ENCODE measurements around the gene HCAR2. TPM values are rescaled to one million over a fixed set of nuclear protein-coding genes. Genes with fewer than 3 reads are reported as not detected.
"Not testable (repeated sequence)": the region's sequence is repeated elsewhere in the genome, so short reads cannot be mapped to it uniquely, and the experiment has no call there.

HCAR2 gene
- polyA plus RNA-seq, 3 donors: 0.40 to 0.70 (median 0.51) TPM

DNA sequence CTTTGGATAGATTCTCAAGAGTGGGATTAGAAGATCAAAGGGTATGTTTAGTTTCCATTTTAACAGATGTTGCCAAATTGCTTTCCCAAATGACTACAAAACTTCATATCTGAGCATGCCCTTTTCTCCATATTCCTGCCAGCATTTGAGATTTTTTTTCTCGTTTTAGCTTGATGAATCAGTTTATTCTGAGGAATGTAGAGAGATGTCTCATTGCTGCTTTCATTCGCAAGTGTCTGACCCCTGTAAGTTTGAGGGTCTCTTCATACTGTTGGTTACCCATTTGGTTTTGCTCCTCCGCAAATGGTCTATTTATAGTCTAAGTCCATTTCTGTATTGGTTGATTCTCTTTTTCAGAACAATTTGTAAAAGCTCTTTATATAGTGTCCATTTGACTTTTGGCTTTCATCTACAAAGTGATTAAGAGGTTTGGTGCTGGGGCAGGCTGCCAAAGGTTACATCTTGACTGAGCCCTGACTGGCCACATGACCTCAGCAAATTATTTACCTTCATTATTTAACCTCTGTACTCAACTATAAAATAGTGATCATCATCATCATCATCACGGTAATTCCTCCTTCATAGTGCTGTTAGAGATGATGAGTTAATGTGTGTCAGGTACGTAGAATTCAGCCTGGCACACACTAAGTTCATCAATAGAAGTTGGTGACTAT is 33.6 kb downstream of the HCAR2 start:
- no peak for DNase-seq

DNA sequence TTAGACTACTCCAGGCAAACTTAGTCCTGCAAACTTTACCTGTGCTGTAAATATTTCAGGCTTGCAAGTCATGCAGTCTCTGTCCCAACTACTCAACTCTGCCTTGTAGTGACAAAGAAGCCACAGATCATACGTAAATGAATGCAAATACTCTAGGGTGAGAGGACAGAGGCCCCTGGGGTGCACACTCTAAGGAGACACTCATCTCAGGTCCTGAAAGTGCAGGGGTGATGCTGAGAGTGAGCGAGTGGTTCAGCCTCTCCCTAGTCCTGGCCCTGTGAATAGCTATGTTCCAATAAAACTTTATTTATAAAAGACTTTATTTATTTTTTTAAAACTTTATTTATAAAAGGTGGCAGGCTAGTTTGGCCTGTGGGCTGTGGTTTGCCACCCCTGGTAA is 34.9 kb downstream of the HCAR2 start:
- no peak for DNase-seq

DNA sequence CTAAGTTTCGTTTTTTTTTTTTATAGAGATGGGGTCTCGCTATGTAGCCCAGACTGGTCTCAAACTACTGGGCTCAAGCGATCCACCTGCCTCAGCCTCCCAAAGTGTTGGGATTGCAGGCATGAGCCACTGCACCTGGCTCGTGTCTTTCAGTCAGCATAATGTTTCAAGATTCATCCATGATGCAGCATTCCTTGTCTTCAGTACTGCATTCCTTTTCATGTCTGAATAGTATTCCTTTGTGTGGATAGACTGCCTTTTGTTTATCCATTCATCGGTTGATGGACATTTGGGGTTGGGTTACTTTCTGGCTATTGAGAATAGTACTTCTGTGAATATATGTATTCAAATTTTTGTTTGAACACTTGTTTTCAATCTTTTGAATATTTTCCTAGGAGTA is 37.4 kb downstream of the HCAR2 start:
- DNase-seq: no peak

DNA sequence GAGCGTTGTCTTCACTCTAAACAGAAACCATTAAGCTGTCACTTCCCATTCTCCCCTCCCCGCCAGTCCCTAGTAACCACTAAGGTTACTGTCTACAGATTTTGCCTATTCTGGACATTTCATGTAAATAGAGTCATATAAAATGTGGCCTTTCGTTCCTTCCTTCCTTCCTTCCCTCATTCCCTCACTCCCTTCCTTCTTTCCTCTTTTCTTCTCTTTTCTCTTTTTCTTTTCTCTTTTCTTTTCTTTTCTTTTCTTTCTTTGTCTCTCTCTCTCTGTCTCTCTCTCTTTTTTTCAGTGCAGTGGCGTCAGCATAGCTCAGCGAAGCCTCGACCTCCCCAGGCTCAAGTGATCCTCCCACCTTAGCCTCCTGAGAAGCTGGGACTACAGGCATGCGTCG is 37.8 kb downstream of the HCAR2 start:
- DNase-seq: no peak

DNA sequence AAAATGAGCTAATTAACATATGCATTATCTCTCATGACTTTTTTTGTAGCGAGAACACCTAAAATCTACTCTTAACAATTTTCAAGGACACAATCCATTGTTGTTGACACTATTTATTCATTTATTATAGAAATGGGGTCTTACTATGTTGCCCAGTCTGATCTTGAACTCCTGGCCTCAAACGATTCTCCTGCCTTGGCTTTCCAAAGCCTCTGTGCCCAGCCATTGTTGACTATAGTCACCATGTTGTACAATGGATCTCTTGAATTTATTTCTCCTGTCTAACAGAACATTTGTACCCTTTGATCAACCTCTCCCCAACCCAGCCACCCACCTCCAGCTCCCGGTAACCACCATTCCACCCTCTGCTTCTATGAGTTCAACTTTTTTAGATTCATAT is 41.2 kb downstream of the HCAR2 start:
- no peak for DNase-seq

DNA sequence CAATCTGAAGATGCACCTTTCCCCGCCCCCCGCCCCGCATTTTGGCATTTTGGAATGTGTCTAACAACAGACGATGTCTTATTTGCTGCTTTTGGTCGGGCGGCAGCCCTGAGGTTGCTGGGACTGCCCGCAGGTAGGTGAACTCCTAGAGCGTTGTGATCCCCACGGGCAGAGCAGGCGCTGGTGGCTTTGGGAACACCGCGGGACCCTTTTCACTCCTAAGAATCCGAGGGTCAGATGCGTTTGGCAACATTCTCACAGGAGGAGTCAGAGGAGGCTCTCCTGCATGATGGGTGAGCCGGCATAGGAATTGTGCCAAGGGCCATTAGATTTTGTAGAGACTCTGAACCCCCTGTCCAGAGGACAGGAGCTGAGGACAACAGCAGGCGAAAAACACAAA is 41.9 kb downstream of the HCAR2 start:
- DNase-seq: no peak

DNA sequence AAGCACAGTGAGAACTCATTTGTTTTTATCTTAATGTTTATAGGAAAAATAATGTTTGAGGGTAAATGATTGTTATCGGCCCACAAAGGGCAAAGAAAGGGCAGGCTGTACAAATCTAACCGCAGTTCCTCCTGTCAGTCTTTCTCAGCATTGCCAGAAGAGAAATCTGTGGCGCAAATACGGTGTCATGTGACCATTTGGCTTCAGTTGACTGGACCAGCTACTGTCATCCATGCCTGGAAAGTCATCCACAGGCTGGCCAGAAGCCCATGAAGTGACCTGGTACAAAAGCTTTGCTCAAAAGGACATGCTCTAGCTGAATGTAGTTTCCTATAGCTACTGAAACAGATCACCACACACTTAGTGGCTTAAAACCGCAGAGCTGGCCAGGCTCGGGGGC is 43.6 kb downstream of the HCAR2 start:
- no peak for DNase-seq

DNA sequence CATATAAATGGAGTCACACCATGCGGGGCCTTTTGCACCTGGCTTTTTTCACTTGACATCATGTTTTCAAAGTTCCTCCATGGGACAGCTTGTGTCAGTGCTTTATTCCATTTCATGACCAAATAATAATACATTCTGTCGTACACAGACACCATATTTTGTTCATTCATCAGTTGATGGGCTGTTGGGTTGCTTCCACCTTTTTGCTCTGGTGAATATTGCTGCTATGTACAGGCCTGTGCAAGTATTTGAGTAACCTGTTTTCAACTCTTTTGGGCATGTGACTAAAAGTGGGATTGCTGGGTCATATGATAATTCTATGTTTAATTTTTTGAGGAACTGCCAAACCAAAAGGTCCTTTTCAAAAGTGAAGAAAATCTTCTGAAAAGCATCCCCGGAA is 46.9 kb downstream of the HCAR2 start:
- DNase-seq: no peak

DNA sequence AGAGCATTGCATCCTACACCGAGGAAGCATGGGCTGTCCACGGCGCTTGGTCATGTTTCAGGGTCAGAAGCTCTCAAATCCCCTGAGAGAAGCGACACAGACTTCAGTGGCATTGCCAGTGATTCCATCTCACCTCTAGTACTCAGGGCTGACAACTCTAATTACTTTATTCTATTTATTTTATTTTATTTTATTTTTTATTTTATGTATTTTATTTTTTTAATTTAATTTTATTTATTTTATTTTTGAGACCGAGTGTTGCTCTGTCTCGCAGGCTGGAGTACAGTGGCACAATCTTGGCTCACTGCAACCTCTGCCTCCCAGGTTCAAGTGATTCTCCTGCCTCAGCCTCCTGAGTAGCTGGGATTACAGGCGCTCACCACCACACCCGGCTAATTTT is 49.9 kb downstream of the HCAR2 start:
- DNase-seq: not testable (repeated sequence)

DNA sequence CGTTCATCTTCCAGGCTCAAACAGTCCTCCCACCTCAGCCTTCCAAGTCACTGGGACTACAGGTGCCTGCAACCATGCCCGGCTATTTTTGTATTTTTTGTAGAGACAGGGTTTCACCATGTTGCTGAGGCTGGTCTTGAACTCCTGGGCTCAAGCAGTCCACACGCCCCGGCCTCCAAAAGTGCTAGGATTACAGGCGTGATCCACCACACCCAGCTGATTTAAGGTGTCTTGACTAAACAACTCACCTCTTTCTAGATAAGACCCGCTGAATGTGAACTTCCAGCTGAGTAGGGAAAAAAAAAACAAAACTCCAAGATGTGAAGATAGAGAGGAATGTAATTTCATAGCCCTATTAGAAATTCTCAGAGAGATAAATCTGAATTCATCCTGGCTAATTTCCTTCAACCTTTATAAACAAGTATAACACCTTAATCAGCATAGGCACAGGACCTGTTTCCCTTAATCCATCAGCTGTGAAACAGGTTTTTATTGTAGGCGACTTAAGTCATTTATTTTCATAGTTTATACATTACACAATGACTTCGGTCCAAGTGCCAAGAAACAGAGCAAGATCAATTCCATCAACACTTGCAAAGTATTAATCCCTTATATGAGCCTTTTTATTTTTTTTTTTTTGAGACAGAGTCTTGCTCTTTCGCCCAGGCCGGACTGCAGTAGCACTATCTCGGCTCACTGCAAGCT is 51.5 kb downstream of the HCAR2 start:
- no peak for DNase-seq

Other genes with a start within 250 kb of the HCAR2 start
- gene ZCCHC8, start 202.4 kb downstream of the HCAR2 start, polyA plus RNA-seq (ENCODE audit: insufficient read length in 3 of 3): 10 to 100 TPM; 34.3 to 50.3 (median 44.8) TPM
- gene RSRC2, start 176.4 kb downstream of the HCAR2 start, polyA plus RNA-seq (ENCODE audit: insufficient read length in 3 of 3): 100 to 1,000 TPM; 193 to 238 (median 196) TPM
- 10 to 100 TPM; 31.8 to 58.3 (median 55.1) TPM for gene KNTC1, start 176.1 kb downstream of the HCAR2 start, polyA plus RNA-seq (ENCODE audit: insufficient read length in 3 of 3)
- under 1 TPM; 0.10 to 0.40 (median 0.26) TPM for gene HCAR3, start 13.5 kb upstream of the HCAR2 start, polyA plus RNA-seq (ENCODE audit: insufficient read length in 3 of 3)
- gene HCAR1, start 27.5 kb upstream of the HCAR2 start, polyA plus RNA-seq (ENCODE audit: insufficient read length in 3 of 3): 1 to 10 TPM; 2.5 to 3.3 (median 2.6) TPM
- gene DENR, start 49.5 kb upstream of the HCAR2 start, polyA plus RNA-seq (ENCODE audit: insufficient read length in 3 of 3): 100 to 1,000 TPM in 1 of 3 donors, 10 to 100 TPM in 2; 77.7 to 101 (median 91.2) TPM
- under 1 TPM; 0.36 to 0.68 (median 0.53) TPM for gene CCDC62, start 71.2 kb upstream of the HCAR2 start, polyA plus RNA-seq (ENCODE audit: insufficient read length in 3 of 3)
- 10 to 100 TPM; 78.9 to 97.8 (median 96.6) TPM for gene HIP1R, start 132.1 kb upstream of the HCAR2 start, polyA plus RNA-seq (ENCODE audit: insufficient read length in 3 of 3)
- 10 to 100 TPM; 23.8 to 30.0 (median 26.4) TPM for gene VPS37B, start 192.8 kb upstream of the HCAR2 start, polyA plus RNA-seq (ENCODE audit: insufficient read length in 3 of 3)